ENCODE results near the gene OSBPL8. TPM values are rescaled to one million over a fixed set of nuclear protein-coding genes. Genes with fewer than 3 reads are reported as not detected.
"Not testable (repeated sequence)": the region's sequence is repeated elsewhere in the genome, so short reads cannot be mapped to it uniquely, and the experiment has no call there.

The OSBPL8 gene
- total and polyA plus RNA-seq, 2 donors (not counting 1 experiment from before 2014, with no cell fraction given), result 89.6 to 240 TPM

DNA sequence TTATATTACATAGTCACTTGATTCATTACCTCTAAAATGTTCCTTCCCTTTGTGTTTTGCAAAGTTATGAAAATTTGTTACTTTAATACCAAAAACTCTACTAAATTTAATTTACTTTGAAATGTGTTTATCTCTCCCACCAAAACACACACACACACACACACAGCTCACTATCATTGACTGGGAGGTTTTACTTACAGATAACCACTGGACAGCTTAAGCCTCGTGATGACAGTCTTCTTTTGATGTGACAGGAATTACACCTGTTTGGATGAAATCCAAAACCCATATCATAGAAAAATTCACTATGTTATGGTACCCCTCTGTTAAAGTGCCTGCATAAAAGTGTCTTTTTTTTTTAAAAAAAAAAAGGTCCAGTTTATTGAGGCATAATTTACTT lies 227.0 kb downstream of the OSBPL8 start:
- no peak overlapping the region for H3K27ac ChIP-seq (ENCODE audit: insufficient read depth, low read length)
- H3K9me3 ChIP-seq (ENCODE audit: control insufficient read depth, insufficient read depth, low read depth, low read length), result no peaks in the 10 kb centered on the region
- no peaks in the 10 kb centered on the region for H4K20me1 ChIP-seq (ENCODE audit: control insufficient read depth, extremely low read depth, insufficient read depth, low read length)
- no peak overlapping the region for H3K4me3 ChIP-seq (replicated peaks in 1 of 4; ENCODE audit: control extremely low read depth in 1 of 4, insufficient read depth in 1 of 4, low read depth in 3 of 4, low read length in 4 of 4)
- H3K36me3 ChIP-seq (ENCODE audit: control insufficient read depth, insufficient read depth, low read length), result no peaks in the 10 kb centered on the region
- H3K4me1 ChIP-seq (ENCODE audit: control insufficient read depth, extremely low read depth, insufficient read depth, low read length), result peaks cover 7% of the 10 kb centered on the region
- H3K4me2 ChIP-seq (ENCODE audit: extremely low read depth, insufficient read depth, low read length), result no peak overlapping the region
- H2AFZ ChIP-seq (ENCODE audit: low read length), result no peak overlapping the region
- TF ChIP-seq EZH2 (IDR thresholded peaks at IDR 0.05; ENCODE audit: low read length, missing control alignments), result no peak
- H3K79me2 ChIP-seq (ENCODE audit: control insufficient read depth, insufficient read depth, low read length), result no peaks in the 10 kb centered on the region
- no peaks in the 10 kb centered on the region for H3K27me3 ChIP-seq (ENCODE audit: control insufficient read depth, insufficient read depth, low read length)
- H3K9ac ChIP-seq (ENCODE audit: insufficient read depth, low read length), result no peak overlapping the region
- DNase-seq (ENCODE audit: low read depth in 2 of 2), result no peak

DNA sequence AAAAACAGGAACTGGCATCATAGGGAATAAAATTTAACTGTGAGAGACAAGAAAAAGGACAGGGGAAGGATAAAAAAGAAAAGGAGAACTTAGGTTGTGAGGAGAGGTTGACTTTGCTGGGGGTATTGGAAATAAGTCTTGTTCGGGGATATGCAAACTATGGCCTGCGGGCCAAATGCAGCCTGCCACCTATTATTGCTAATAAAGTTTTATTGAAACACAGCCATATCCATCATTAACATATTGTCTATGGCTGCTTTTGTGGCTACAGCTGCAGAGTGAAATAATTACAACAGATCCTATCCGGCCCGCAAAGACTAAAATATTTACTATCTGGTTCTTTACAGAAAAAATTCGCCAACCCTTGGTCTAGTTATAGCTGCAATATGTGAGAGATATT lies 230.0 kb downstream of the OSBPL8 start:
- Histone ChIP-seq H3K4me2 (ENCODE audit: extremely low read depth, insufficient read depth, low read length) (no peak overlapping the region), H3K79me2 (ENCODE audit: control insufficient read depth, insufficient read depth, low read length) (no peaks in the 10 kb centered on the region), H3K9me3 (ENCODE audit: control insufficient read depth, insufficient read depth, low read depth, low read length) (no peaks in the 10 kb centered on the region), H4K20me1 (ENCODE audit: control insufficient read depth, extremely low read depth, insufficient read depth, low read length) (no peaks in the 10 kb centered on the region), H3K36me3 (ENCODE audit: control insufficient read depth, insufficient read depth, low read length) (no peaks in the 10 kb centered on the region), H3K27me3 (ENCODE audit: control insufficient read depth, insufficient read depth, low read length) (no peaks in the 10 kb centered on the region), H3K9ac (ENCODE audit: insufficient read depth, low read length) (no peak overlapping the region), H2AFZ (ENCODE audit: low read length) (no peak overlapping the region), H3K4me3 (replicated peaks in 1 of 4; ENCODE audit: control extremely low read depth in 1 of 4, insufficient read depth in 1 of 4, low read depth in 3 of 4, low read length in 4 of 4) (no peak overlapping the region), H3K27ac (ENCODE audit: insufficient read depth, low read length) (peak overlapping the region; percentile 34), H3K4me1 (ENCODE audit: control insufficient read depth, extremely low read depth, insufficient read depth, low read length) (peaks cover 3% of the 10 kb centered on the region)
- TF ChIP-seq, protein P1, sequence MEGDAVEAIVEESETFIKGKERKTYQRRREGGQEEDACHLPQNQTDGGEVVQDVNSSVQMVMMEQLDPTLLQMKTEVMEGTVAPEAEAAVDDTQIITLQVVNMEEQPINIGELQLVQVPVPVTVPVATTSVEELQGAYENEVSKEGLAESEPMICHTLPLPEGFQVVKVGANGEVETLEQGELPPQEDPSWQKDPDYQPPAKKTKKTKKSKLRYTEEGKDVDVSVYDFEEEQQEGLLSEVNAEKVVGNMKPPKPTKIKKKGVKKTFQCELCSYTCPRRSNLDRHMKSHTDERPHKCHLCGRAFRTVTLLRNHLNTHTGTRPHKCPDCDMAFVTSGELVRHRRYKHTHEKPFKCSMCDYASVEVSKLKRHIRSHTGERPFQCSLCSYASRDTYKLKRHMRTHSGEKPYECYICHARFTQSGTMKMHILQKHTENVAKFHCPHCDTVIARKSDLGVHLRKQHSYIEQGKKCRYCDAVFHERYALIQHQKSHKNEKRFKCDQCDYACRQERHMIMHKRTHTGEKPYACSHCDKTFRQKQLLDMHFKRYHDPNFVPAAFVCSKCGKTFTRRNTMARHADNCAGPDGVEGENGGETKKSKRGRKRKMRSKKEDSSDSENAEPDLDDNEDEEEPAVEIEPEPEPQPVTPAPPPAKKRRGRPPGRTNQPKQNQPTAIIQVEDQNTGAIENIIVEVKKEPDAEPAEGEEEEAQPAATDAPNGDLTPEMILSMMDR (conservative IDR thresholded peaks at IDR 0.05 in 1 of 2, IDR thresholded peaks at IDR 0.05 in 1 of 2; ENCODE audit: low read depth in 1 of 2, low read length in 2 of 2), result no peak
- no peak for TF ChIP-seq EZH2 (IDR thresholded peaks at IDR 0.05; ENCODE audit: low read length, missing control alignments)
- DNase-seq (ENCODE audit: low read depth in 2 of 2), result no peak

DNA sequence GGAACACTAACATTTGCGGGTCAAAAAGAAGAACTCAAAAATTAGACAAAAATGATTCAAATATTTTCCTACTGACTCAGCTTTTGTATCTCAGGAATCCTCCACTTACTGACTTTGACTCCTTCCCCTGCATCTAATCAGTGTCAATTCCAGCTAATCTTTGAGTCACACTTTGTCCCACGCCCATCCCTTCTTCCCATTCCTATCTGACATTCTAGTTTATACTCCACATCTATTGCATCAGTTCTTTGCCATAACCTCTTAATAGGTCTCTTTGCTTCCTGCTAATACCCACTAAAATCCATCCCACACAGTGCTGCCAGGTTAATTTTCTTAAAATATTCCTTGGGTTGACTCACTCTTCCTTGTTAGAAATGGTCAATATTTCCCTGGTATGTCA lies 230.4 kb downstream of the OSBPL8 start:
- Histone ChIP-seq H3K4me1 (ENCODE audit: control insufficient read depth, extremely low read depth, insufficient read depth, low read length) (peaks cover 3% of the 10 kb centered on the region), H4K20me1 (ENCODE audit: control insufficient read depth, extremely low read depth, insufficient read depth, low read length) (no peaks in the 10 kb centered on the region), H3K9ac (ENCODE audit: insufficient read depth, low read length) (no peak overlapping the region), H3K9me3 (ENCODE audit: control insufficient read depth, insufficient read depth, low read depth, low read length) (no peaks in the 10 kb centered on the region), H3K36me3 (ENCODE audit: control insufficient read depth, insufficient read depth, low read length) (no peaks in the 10 kb centered on the region), H3K4me3 (replicated peaks in 1 of 4; ENCODE audit: control extremely low read depth in 1 of 4, insufficient read depth in 1 of 4, low read depth in 3 of 4, low read length in 4 of 4) (no peak overlapping the region), H3K4me2 (ENCODE audit: extremely low read depth, insufficient read depth, low read length) (no peak overlapping the region), H3K27me3 (ENCODE audit: control insufficient read depth, insufficient read depth, low read length) (no peaks in the 10 kb centered on the region), H2AFZ (ENCODE audit: low read length) (no peak overlapping the region), H3K79me2 (ENCODE audit: control insufficient read depth, insufficient read depth, low read length) (no peaks in the 10 kb centered on the region), H3K27ac (ENCODE audit: insufficient read depth, low read length) (peak overlapping the region; percentile 34)
- DNase-seq (ENCODE audit: low read depth in 2 of 2), result peak; percentile 66 to 96
- TF ChIP-seq, protein P1 (conservative IDR thresholded peaks at IDR 0.05 in 1 of 2, IDR thresholded peaks at IDR 0.05 in 1 of 2; ENCODE audit: low read depth in 1 of 2, low read length in 2 of 2), result no peak
- TF ChIP-seq EZH2 (IDR thresholded peaks at IDR 0.05; ENCODE audit: low read length, missing control alignments), result no peak

DNA sequence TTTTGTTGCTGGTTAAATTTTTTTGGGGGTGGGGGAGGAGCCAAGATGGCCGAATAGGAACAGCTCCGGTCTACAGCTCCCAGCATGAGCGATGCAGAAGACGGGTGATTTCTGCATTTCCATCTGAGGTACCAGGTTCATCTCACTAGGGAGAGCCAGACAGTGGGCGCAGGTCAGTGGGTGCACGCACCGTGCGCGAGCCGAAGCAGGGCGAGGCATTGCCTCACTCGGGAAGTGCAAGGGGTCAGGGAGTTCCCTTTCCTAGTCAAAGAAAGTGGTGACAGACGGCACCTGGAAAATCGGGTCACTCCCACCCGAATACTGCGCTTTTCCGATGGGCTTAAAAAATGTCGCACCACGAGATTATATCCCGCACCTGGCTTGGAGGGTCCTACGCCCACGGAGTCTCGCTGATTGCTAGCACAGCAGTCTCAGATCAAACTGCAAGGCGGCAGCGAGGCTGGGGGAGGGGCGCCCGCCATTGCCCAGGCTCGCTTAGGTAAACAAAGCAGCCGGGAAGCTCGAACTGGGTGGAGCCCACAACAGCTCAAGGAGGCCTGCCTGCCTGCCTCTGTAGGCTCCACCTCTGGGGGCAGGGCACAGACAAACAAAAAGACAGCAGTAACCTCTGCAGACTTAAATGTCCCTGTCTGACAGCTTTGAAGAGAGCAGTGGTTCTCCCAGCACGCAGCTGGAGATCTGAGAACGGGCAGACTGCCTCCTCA lies 239.8 kb downstream of the OSBPL8 start:
- not testable (repeated sequence) for DNase-seq (ENCODE audit: low read depth in 2 of 2); H3K4me1 ChIP-seq (ENCODE audit: control insufficient read depth, extremely low read depth, insufficient read depth, low read length); H3K27ac ChIP-seq (ENCODE audit: insufficient read depth, low read length)

More for the DNA sequence above, 239.8 kb downstream of the OSBPL8 start:
- H4K20me1 ChIP-seq (ENCODE audit: control insufficient read depth, extremely low read depth, insufficient read depth, low read length); H3K36me3 ChIP-seq (ENCODE audit: control insufficient read depth, insufficient read depth, low read length); H3K79me2 ChIP-seq (ENCODE audit: control insufficient read depth, insufficient read depth, low read length); H3K4me3 ChIP-seq (replicated peaks in 1 of 4; ENCODE audit: control extremely low read depth in 1 of 4, insufficient read depth in 1 of 4, low read depth in 3 of 4, low read length in 4 of 4); H2AFZ ChIP-seq (ENCODE audit: low read length); H3K4me2 ChIP-seq (ENCODE audit: extremely low read depth, insufficient read depth, low read length); H3K27me3 ChIP-seq (ENCODE audit: control insufficient read depth, insufficient read depth, low read length); H3K9me3 ChIP-seq (ENCODE audit: control insufficient read depth, insufficient read depth, low read depth, low read length); H3K9ac ChIP-seq (ENCODE audit: insufficient read depth, low read length): not testable (repeated sequence)
